LHCN-M2 (cell line): ENCODE results near the gene LRP1-AS. TPM values are rescaled to one million over a fixed set of nuclear protein-coding genes. Genes with fewer than 3 reads are reported as not detected.
"Not testable (repeated sequence)": the region's sequence is repeated elsewhere in the genome, so short reads cannot be mapped to it uniquely, and the experiment has no call there.

Experiments
- DNase-seq: peaks from one replicate; pipeline ENCODE4 v3.0.0-alpha.2; 2012; ENCODE audit warnings: low read depth
- total RNA-seq: library from RNA; depleted of rRNA; stranded (reverse); fragments of >200 nt; gene quantifications from 2 replicates; pipeline ENCODE4 v1.2.3, GENCODE V29; 2014

Gene LRP1-AS
- total RNA-seq, 1 experiment from 2014 or later, result not detected

- DNase-seq, result not testable (repeated sequence)
These were observed 26.7 kb downstream of the LRP1-AS start for GRCh38 chr12:57120718-57121117.

DNA sequence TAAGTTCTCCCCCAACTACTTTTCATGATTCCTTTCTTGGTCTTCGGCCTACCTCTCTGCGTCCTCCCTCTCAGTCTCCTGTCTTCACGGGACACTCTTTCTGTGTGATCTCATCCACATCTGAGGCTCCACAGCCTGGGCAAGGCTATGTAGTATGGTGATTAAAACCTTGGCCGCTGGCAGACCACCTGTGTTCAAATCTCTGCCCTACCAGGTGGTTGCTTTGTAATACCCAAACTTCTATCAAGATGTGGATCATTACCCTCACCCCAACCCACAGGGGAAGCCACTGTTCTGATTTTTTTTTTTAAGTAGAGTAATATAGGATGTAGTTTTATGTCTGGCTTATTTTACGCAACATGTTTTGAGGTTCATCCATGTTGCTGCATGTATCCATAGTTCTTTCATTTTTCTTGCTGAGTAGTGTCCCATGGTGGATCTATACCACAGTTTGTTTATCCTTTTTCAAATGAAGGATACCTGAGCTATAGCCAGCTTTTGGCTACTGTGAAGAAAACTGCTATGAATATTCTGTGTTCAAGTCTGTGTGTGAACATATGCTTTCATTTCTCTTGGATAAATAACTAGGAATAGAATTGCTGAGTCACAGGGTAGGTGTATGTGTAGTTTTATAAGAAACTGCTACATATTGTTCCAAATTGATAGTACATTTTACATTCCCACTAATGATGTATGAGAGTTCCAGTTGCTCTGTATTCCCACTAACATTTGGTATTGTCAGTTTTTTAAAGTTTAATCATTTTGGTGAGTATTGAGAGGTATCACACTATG is 27.9 kb downstream of the LRP1-AS start:
- no peak for DNase-seq

GRCh38 chr12:57118711-57119271 is 28.6 kb downstream of the LRP1-AS start:
- DNase-seq, result peak; percentile 69

DNA sequence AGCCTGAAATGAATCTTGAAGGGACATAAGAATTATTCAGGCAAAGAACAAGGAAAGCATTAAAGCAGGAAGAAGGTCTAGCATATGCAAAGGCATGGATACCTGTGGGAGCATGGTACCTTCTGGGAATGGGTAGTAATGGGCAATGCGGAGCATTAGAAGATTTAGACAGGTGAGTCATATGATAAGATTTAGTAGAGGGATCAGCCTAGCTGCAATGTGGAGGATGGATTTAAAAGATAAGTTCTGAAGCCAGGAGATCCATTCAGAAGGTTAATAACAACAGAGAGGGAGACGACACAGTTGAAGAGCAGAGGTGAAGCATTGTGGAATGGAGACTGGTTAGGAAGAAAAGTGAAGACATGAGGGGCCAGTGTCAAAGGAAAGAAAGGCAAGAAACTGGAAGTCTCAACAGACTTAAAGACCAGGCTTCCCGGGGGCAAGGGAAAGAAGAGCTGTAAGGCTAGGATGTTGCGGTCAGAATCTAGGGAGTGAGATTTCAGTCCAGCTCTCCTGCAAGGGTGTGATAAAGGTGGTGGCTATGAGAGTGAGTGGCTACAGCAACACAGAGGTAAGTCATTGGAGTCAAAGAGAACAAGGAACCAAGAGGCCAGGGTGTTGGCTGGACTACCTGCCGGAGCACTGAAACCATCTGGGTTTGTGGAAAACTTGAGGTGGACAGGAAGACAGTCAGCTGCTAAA is 30.7 kb downstream of the LRP1-AS start:
- no peak for DNase-seq

GRCh38 chr12:57112492-57113294 is 34.7 kb downstream of the LRP1-AS start:
- no peak for DNase-seq

- DNase-seq, result peak; percentile 84
These were observed 36.2 kb downstream of the LRP1-AS start, which contains the start of gene STAT6 for GRCh38 chr12:57111031-57111734. Gene STAT6 (minus strand): TSS chr12:57111362. CDS start chr12:57108278, 3,084 bp downstream.

DNA sequence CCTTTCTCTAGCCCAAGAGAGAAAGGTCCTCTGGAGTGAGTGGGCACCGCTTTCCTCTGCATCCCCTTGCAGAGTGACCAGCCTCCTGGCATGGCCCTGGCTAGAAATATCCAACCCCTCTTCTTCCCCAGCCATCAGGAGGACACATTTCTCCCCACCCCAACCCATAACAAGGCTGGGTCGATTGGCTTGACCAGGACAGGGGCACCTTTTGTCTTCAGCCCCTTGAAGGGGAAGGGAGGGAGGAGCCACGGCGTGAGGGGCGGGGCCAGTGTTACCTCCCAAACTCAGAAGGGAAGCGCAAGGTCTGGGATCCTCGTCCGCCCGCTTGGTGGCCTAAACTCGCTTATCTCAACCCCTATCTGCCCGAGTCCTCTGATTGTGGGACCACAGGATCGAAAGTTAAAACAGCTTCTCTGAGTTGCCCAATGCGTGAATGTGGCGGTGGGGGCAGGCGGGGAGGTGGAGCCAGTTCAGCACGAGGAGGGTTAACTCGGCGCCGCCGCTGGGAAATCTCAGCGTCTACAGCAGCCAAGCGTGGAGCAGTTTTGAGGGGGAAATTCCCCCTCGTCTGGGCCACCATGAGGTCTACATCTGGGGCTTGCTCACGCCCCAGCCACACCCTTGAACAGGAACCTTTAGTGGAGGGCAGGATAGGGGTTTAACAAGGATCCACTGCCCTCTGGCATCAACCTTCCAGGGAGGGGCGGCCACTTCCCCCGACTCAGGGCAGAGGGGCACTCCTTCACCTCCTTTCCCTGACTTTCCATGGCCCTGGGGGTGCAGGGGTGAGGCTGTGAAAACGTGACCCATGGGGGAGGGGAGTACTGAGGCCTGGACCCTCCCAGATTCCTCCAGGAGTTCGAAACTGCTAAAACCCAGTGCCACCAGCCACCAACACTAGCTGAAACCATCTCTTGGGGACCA is 37.1 kb downstream of the LRP1-AS start:
- peak; percentile 60 for DNase-seq

GRCh38 chr12:57109207-57110103 is 38.0 kb downstream of the LRP1-AS start:
- DNase-seq, result no peak

GRCh38 chr12:57107456-57108155 is 39.8 kb downstream of the LRP1-AS start:
- no peak for DNase-seq

GRCh38 chr12:57106021-57106708 is 41.3 kb downstream of the LRP1-AS start:
- DNase-seq, result no peak

DNA sequence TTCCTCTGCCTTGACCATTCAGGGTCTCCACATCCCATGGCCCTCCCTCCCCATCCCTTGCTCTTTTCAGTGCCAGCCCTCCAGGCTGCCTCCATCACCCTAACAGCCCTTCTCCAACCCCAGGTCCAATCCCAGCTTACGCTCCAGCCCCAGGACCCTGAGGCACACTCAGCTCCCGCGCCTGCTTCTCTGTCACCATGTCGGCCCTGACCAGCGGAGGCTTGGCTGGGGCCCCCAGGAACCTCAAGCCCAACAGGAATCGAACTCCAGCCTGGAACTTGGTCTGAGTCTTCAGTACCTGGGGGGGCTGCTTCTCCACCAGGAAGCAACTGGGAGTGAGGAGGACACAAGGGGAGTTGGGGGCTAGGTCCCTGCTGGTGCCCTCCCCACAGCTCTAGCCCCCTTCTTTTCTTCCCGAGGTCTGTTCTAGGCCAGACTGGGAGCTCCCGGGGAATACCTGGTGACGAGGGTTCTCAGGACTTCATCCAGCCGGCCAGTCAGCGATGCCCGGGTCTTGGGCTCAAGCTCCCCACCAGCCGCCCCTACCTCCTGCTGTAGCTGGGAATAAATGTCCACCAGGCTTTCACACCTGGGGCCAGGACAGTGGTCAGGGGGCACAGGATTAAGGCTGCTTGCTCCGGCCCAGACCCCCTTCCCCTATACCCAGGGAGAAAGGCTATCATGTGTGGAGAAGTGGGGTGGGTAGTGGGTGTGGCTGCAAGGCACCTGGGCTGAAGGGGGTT is 42.2 kb downstream of the LRP1-AS start:
- DNase-seq, result no peak

GRCh38 chr12:57104292-57104910 is 43.0 kb downstream of the LRP1-AS start:
- no peak for DNase-seq

DNA sequence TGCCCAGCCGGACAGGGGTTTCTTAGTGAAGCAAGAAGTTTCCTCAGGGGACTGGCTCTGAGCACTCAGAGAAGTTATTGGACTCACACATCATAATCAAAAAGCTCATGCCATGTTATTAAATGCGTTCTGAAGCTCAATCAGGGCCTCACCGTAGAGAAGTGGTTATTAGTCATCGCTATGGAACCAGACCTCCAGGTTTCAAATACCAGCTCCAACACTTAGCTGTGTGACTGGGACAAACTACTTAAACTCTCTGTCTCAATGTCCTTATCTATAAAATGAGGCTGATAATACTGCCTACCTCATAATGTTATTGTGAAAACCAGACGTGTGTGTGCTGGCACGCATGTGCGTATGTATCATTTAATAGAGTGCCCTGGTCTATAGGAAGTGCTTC is 43.6 kb downstream of the LRP1-AS start:
- no peak for DNase-seq

GRCh38 chr12:57101892-57102695 is 45.3 kb downstream of the LRP1-AS start:
- no peak for DNase-seq

DNA sequence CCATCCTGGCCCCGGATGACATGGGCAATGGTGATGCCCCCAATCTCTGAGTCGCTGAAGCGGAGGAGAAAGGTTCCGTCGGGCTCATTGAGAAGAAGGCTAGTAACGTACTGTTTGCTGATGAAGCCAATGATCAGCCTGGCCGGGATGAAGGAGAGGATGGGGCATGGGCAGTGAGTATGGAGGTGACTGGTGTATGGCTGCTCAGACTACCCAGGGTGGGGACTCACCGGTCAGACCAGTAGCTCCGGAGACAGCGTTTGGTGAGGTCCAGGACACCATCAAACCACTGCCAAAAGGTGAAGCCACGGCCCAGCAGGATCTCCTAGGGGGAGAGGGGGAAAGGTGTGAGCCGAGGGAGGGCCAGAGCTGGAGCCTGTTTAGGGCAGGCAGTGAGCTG is 47.7 kb downstream of the LRP1-AS start:
- no peak for DNase-seq
